H9 (cell line): ENCODE results near the gene FHL2. TPM values are rescaled to one million over a fixed set of nuclear protein-coding genes. Genes with fewer than 3 reads are reported as not detected.

Experiments
- DNase-seq: peaks from one replicate; pipeline ENCODE4 v3.0.0-alpha.2; 2017
- H2AFZ ChIP-seq: one replicate; pipeline ENCODE4 v1.6.1; 2013; ENCODE audit warnings: mild to moderate bottlenecking, low read length, control low read depth, moderate library complexity
- H2AK5ac ChIP-seq: 2 replicates; pipeline ENCODE4 v1.6.1; 2013; ENCODE audit warnings: low read length, control low read depth, mixed read lengths; ENCODE audit not compliant: insufficient read length
- H2BK120ac ChIP-seq: one replicate; pipeline ENCODE4 v1.6.1; 2013; ENCODE audit warnings: low read depth, mild to moderate bottlenecking, low read length, control low read depth, inconsistent platforms; ENCODE audit not compliant: poor library complexity, severe bottlenecking
- H2BK12ac ChIP-seq: 2 replicates; pipeline ENCODE4 v1.6.1; 2013; ENCODE audit warnings: low read length, control low read depth, mixed read lengths, low read depth; ENCODE audit not compliant: insufficient read length
- H2BK15ac ChIP-seq: 2 replicates; pipeline ENCODE4 v1.6.1; 2013; ENCODE audit warnings: low read depth, low read length, control low read depth
- H2BK20ac ChIP-seq: one replicate; pipeline ENCODE4 v1.6.1; 2013; ENCODE audit warnings: low read depth, mild to moderate bottlenecking, low read length, control low read depth, inconsistent platforms; ENCODE audit not compliant: poor library complexity, severe bottlenecking
- H2BK5ac ChIP-seq: 2 replicates; pipeline ENCODE4 v1.6.1; 2013; ENCODE audit warnings: low read length, control low read depth, mixed read lengths; ENCODE audit not compliant: insufficient read length
- H3K14ac ChIP-seq: 2 replicates; pipeline ENCODE4 v1.6.1; 2013; ENCODE audit warnings: low read length, control low read depth; ENCODE audit not compliant: insufficient read depth
- H3K18ac ChIP-seq: 2 replicates; pipeline ENCODE4 v1.6.1; 2013; ENCODE audit warnings: low read depth, mild to moderate bottlenecking, mixed read lengths, low read length, control low read depth; ENCODE audit not compliant: insufficient read length
- H3K23ac ChIP-seq: 2 replicates; pipeline ENCODE4 v1.6.1; 2013; ENCODE audit warnings: low read length, control low read depth, mixed read lengths, low read depth; ENCODE audit not compliant: insufficient read length
- H3K23me2 ChIP-seq: 2 replicates; pipeline ENCODE4 v1.6.1; 2013; ENCODE audit warnings: low read depth, mild to moderate bottlenecking, mixed read lengths, low read length, control low read depth; ENCODE audit not compliant: insufficient read length, poor library complexity, severe bottlenecking
- H3K27ac ChIP-seq: 2 replicates; pipeline ENCODE4 v1.5.1; 2013; ENCODE audit warnings: low read length, control low read depth, mixed read lengths, low read depth; ENCODE audit not compliant: insufficient read length
- H3K27me3 ChIP-seq: 2 replicates; pipeline ENCODE4 v1.6.1; 2013; ENCODE audit warnings: low read length, control low read depth, inconsistent platforms; ENCODE audit not compliant: insufficient read depth
- H3K4ac ChIP-seq: 2 replicates; pipeline ENCODE4 v1.6.1; 2013; ENCODE audit warnings: low read depth, mild to moderate bottlenecking, control low read depth, inconsistent platforms, low read length, moderate library complexity
- H3K4me1 ChIP-seq: 2 replicates; pipeline ENCODE4 v1.6.1; 2013; ENCODE audit warnings: low read length, control low read depth, inconsistent platforms; ENCODE audit not compliant: insufficient read depth
- H3K4me2 ChIP-seq: 2 replicates; pipeline ENCODE4 v1.6.1; 2013; ENCODE audit warnings: low read length, control low read depth, mixed read lengths; ENCODE audit not compliant: insufficient read length, insufficient read depth
- H3K56ac ChIP-seq: 2 replicates; pipeline ENCODE4 v1.6.1; 2013; ENCODE audit warnings: low read depth, mild to moderate bottlenecking, mixed read lengths, low read length, control low read depth; ENCODE audit not compliant: insufficient read length
- H3K79me1 ChIP-seq: 2 replicates; pipeline ENCODE4 v1.6.1; 2013; ENCODE audit warnings: low read depth, mild to moderate bottlenecking, moderate library complexity, low read length, control low read depth, inconsistent platforms; ENCODE audit not compliant: insufficient read depth, poor library complexity, severe bottlenecking
- H3K79me2 ChIP-seq: 2 replicates; pipeline ENCODE4 v1.6.1; 2013; ENCODE audit warnings: low read length, control low read depth, inconsistent platforms; ENCODE audit not compliant: insufficient read depth
- H3K9ac ChIP-seq: 2 replicates; pipeline ENCODE4 v1.6.1; 2013; ENCODE audit warnings: low read length, control low read depth, mixed read lengths; ENCODE audit not compliant: insufficient read length; ENCODE audit errors: extremely low read depth
- H3K9me3 ChIP-seq: one replicate; pipeline ENCODE4 v1.6.1; 2013; ENCODE audit warnings: low read depth, low read length, inconsistent platforms; ENCODE audit not compliant: control insufficient read depth
- H3T11ph ChIP-seq: one replicate; pipeline ENCODE4 v1.6.1; 2013; ENCODE audit warnings: mild to moderate bottlenecking, low read length, control low read depth, inconsistent platforms
- H4K20me1 ChIP-seq: one replicate; pipeline ENCODE4 v1.6.1; 2013; ENCODE audit not compliant: control insufficient read depth, insufficient read length, insufficient read depth
- H4K5ac ChIP-seq: 2 replicates; pipeline ENCODE4 v1.6.1; 2013; ENCODE audit warnings: low read depth, mild to moderate bottlenecking, mixed read lengths, low read length, control low read depth; ENCODE audit not compliant: insufficient read length
- H4K8ac ChIP-seq: replicated peaks from 2 replicates; pipeline ENCODE4 v1.6.1; 2013; ENCODE audit warnings: low read length, control low read depth, mixed read lengths, low read depth; ENCODE audit not compliant: insufficient read length
- H4K91ac ChIP-seq: 2 replicates; pipeline ENCODE4 v1.6.1; 2013; ENCODE audit warnings: low read depth, mild to moderate bottlenecking, moderate library complexity, mixed read lengths, low read length, control low read depth; ENCODE audit not compliant: insufficient read length
- H3K27ac Mint-ChIP-seq, 3 experiments: 2 replicates in 2 of 3; 3 replicates in 1 of 3; pipeline ENCODE4 v1.8.0; 2020 to 2021; ENCODE audit warnings: mixed read lengths in 3 of 3, mild to moderate bottlenecking in 1 of 3, moderate library complexity in 1 of 3
- H3K27me3 Mint-ChIP-seq: 2 replicates; pipeline ENCODE4 v1.8.0; 2021; ENCODE audit warnings: low read depth, mild to moderate bottlenecking, moderate library complexity, mixed read lengths
- H3K36me3 Mint-ChIP-seq, 3 experiments: 2 replicates in 2 of 3; 3 replicates in 1 of 3; pipeline ENCODE4 v1.8.0; 2020 to 2021; ENCODE audit warnings: low read depth in 3 of 3, mixed read lengths in 3 of 3; ENCODE audit not compliant: insufficient read depth in 1 of 3
- H3K4me1 Mint-ChIP-seq, 2 experiments: 2 replicates each; pipeline ENCODE4 v1.8.0; 2020; ENCODE audit warnings: mixed read lengths in 2 of 2
- H3K4me3 Mint-ChIP-seq, 2 experiments: 2 replicates in 1 of 2; 3 replicates in 1 of 2; pipeline ENCODE4 v1.8.0; 2020 to 2021; ENCODE audit warnings: mild to moderate bottlenecking in 2 of 2, mixed read lengths in 2 of 2, moderate library complexity in 1 of 2
- H3K9me3 Mint-ChIP-seq, 2 experiments: 2 replicates in 1 of 2; 3 replicates in 1 of 2; pipeline ENCODE4 v1.8.0; 2020; ENCODE audit warnings: mild to moderate bottlenecking in 2 of 2, mixed read lengths in 2 of 2, moderate library complexity in 1 of 2
- CTCF ChIP-seq: fragments of 200-600 bp; sonication (generic); conservative IDR thresholded peaks from 3 replicates; pipeline ENCODE4 v1.8.0; 2021; ENCODE audit warnings: antibody characterized with exemption, mild to moderate bottlenecking
- WGBS: extraction: QIAGEN DNeasy Blood & Tissue Kit; methylation state at CpG from one replicate; pipeline ENCODE4 v1.1.7; 2013; ENCODE audit warnings: missing lambda C conversion rate, low lambda C conversion rate, mixed read lengths; ENCODE audit not compliant: insufficient read length; ENCODE audit errors: extremely low coverage; 5-methylcytosine and 5-hydroxymethylcytosine counted together
- total RNA-seq: library from RNA; stranded (reverse); gene quantifications from 2 replicates; pipeline ENCODE4 v1.2.1, GENCODE V29; 2021

The FHL2 gene
- total RNA-seq, 1 experiment from 2014 or later = 34.9 TPM

GRCh38 chr2:105378921-105379383 is 19.9 kb downstream of the FHL2 start:
- no peak overlapping the region for H3K4me2 ChIP-seq
- H2BK15ac ChIP-seq = no peak overlapping the region
- no peak overlapping the region for H3K9ac ChIP-seq
- no peak overlapping the region for H2BK20ac ChIP-seq
- H3K79me1 ChIP-seq = no peaks in the 10 kb centered on the region
- TF ChIP-seq CTCF = no peak
- H2AK5ac ChIP-seq = no peak overlapping the region
- no peak for DNase-seq
- no peaks in the 10 kb centered on the region; the same call in 1 of the 2 replicates for H3K27me3 Mint-ChIP-seq
- no peaks in the 10 kb centered on the region for H3K79me2 ChIP-seq
- WGBS = no CpG with 5 or more reads among the region's 4 CpGs
- H3K27ac Mint-ChIP-seq = no peak overlapping the region
- H3K56ac ChIP-seq = no peak overlapping the region
- H2AFZ ChIP-seq = no peak overlapping the region
- no peaks in the 10 kb centered on the region for H3K27me3 ChIP-seq
- no peak overlapping the region for H3T11ph ChIP-seq
- H3K27ac ChIP-seq = no peak overlapping the region
- no peaks in the 10 kb centered on the region for H4K20me1 ChIP-seq
- no peak overlapping the region for H2BK5ac ChIP-seq
- H4K8ac ChIP-seq = no peak overlapping the region
- H2BK12ac ChIP-seq = no peak overlapping the region
- no peak overlapping the region for H4K91ac ChIP-seq
- no peak overlapping the region for H3K4me3 Mint-ChIP-seq
- H4K5ac ChIP-seq = no peak overlapping the region
- H3K9me3 ChIP-seq = no peaks in the 10 kb centered on the region
- H3K14ac ChIP-seq = no peak overlapping the region
- peaks cover 2 to 36% (median 33%) of the 10 kb centered on the region in 3 experiments for H3K36me3 Mint-ChIP-seq
- H3K23ac ChIP-seq = no peak overlapping the region
- H3K4me1 ChIP-seq = no peaks in the 10 kb centered on the region
- H2BK120ac ChIP-seq = no peak overlapping the region
- no peak overlapping the region for H3K18ac ChIP-seq
- H3K9me3 Mint-ChIP-seq = no peaks in the 10 kb centered on the region
- H3K4me1 Mint-ChIP-seq = no peaks in the 10 kb centered on the region
- H3K4ac ChIP-seq = no peak overlapping the region
- H3K23me2 ChIP-seq = no peaks in the 10 kb centered on the region
